HUES64 (cell line): ENCODE results near the gene AGR2.
A peak's percentile ranks its signal among the peaks of the same experiment; 100 is the strongest.
"Not testable (repeated sequence)": the region's sequence is repeated elsewhere in the genome, so short reads cannot be mapped to it uniquely, and the experiment has no call there.

ENCODE experiments used
- H3K27ac ChIP-seq: 2 replicates; pipeline ENCODE4 v1.7.0; 2013; ENCODE audit warnings: low read depth, low read length, inconsistent platforms
- H3K27me3 ChIP-seq: 2 replicates; pipeline ENCODE4 v1.6.1; 2013; ENCODE audit warnings: mild to moderate bottlenecking, low read length; ENCODE audit not compliant: insufficient read depth
- H3K36me3 ChIP-seq: 2 replicates; pipeline ENCODE4 v1.6.1; 2013; ENCODE audit warnings: mild to moderate bottlenecking, low read length; ENCODE audit not compliant: insufficient read depth
- H3K4me1 ChIP-seq: 2 replicates; pipeline ENCODE4 v1.6.1; 2013; ENCODE audit warnings: mild to moderate bottlenecking, low read length, moderate library complexity; ENCODE audit not compliant: insufficient read depth
- H3K4me3 ChIP-seq: 2 replicates; pipeline ENCODE4 v1.5.1; 2013; ENCODE audit warnings: mild to moderate bottlenecking, low read length, moderate library complexity
- H3K9ac ChIP-seq: 2 replicates; pipeline ENCODE4 v1.6.1; 2013; ENCODE audit warnings: mild to moderate bottlenecking, low read depth, low read length
- H3K9me3 ChIP-seq: 2 replicates; pipeline ENCODE4 v1.6.1; 2013; ENCODE audit warnings: low read depth, low read length; ENCODE audit not compliant: insufficient read depth
- WGBS: fragments of 150-250, 120-280 bp; methylation state at CpG from one replicate; pipeline ENCODE4 v1.1.7; 2013; ENCODE audit warnings: missing lambda C conversion rate; 5-methylcytosine and 5-hydroxymethylcytosine counted together

The AGR2 gene

DNA sequence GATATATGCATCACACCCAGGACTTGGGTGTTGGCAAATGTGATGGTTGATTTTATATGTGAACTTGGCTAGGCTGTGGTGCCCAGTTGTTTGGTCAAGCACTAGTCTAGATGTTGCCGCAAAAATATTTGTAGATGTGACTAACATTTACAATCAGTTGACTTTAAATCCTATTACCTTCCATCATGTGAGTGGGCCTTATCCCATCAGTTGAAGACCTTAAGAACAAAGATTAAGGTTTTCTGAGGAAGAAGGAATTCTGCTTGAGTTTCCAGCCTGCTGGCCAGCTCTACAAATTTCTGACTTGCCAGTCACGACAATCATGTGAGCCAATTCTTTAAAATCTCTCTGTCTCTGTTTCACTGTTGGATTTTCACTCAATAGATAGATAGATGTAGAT lies 30.9 kb downstream of the AGR2 start:
- Histone ChIP-seq H3K9me3 (no peaks in the 10 kb centered on the region), H3K27me3 (no peaks in the 10 kb centered on the region), H3K9ac (no peak overlapping the region), H3K27ac (no peak overlapping the region), H3K4me3 (no peak overlapping the region), H3K4me1 (peaks cover 30% of the 10 kb centered on the region), H3K36me3 (no peaks in the 10 kb centered on the region)
- 100% methylated on average over 1 of the region's 2 CpGs for WGBS

DNA sequence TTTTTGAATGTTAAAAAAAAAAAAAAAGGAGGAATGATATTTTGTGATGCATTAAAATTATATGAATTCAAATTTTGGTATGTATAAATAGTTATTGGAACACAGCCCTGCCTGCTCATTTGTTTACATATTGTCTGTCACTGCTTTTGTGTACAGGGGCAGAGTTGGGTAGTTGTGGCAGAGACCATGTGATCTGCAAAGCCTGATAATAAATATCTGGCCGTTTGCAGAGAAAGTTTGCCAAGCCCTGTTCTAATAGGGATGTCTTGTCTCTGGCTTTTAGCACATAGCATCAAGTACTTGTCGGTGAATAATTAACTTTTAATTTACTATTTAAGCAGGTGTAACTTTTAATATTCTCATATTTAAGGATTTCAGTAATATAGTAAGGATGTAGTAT lies 31.5 kb downstream of the AGR2 start:
- WGBS: 76% methylated on average over 1 of the region's 2 CpGs

DNA sequence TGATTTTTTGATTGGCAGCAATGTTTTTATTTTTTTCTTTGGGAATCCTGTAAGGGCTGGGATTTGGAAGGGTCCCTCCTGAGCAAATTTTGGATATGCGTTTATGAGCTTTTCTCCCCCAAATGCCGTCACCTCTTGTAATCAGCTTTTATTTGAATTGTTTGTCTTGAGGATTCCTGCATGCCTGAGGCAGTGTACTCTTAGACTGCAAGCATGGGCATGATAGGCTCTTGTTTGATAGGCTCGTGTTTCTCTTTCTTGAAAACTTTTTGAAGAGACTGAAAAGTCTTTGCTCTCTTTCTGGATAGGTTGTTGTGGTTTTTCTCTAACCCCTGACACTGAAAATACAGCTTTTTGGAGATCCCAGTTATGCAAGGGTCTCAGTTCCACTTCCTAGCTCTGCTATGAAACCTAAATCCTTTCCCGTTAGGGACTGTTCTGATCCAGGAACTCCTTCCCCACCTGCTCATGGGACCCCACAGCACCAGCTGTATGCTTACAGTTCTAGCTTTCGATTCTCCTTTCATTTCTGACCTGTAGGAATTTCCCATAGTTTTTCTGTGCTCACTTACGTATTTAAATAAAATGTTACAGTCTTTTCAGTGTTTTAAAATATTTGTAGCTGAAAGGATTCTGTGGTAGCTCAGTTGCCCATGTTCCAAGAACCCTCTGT lies 34.0 kb downstream of the AGR2 start:
- WGBS: 80% methylated on average over 5 of the region's 6 CpGs

More for the DNA sequence above, 31.5 kb downstream of the AGR2 start:
- Histone ChIP-seq H3K27me3 (no peaks in the 10 kb centered on the region), H3K9ac (no peak overlapping the region), H3K27ac (no peak overlapping the region), H3K4me1 (peaks cover 24% of the 10 kb centered on the region), H3K36me3 (no peaks in the 10 kb centered on the region), H3K9me3 (0 out of 2 replicates have a peak, but pooled peaks cover 3% of the 10 kb centered on the region), H3K4me3 (no peak overlapping the region)

DNA sequence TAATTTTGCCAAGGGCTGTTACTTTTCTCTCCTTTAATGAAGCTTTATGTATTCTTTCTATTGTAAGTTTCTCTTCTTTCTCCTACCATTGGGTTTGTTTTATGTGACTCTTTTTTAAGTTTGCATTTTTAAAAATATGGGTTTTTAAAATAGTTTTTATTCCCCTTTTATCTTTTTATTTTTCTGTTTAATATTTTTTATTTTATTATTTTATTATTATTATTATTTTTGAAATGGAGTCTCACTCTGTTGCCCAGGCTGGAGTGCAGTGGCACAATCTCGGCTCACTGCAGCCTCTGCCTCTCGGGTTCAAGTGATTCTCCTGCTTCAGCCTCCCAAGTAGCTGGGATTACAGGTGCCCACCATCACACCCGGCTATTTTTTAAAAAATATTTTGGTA lies 34.8 kb downstream of the AGR2 start:
- not testable (repeated sequence) for H3K4me1 ChIP-seq, H3K27me3 ChIP-seq, H3K4me3 ChIP-seq, H3K27ac ChIP-seq, H3K9me3 ChIP-seq, H3K36me3 ChIP-seq, H3K9ac ChIP-seq
- WGBS: 98% methylated on average over 3 of the region's 3 CpGs

More for the DNA sequence above, 34.0 kb downstream of the AGR2 start:
- no peaks in the 10 kb centered on the region for H3K27me3 ChIP-seq
- H3K36me3 ChIP-seq: no peaks in the 10 kb centered on the region
- no peak overlapping the region for H3K27ac ChIP-seq
- no peak overlapping the region for H3K9ac ChIP-seq
- H3K4me1 ChIP-seq: peaks cover 13% of the 10 kb centered on the region; the same call in 1 of the 2 replicates
- H3K4me3 ChIP-seq: no peak overlapping the region
- H3K9me3 ChIP-seq: 0 out of 2 replicates have a peak, but pooled peaks cover 3% of the 10 kb centered on the region

DNA sequence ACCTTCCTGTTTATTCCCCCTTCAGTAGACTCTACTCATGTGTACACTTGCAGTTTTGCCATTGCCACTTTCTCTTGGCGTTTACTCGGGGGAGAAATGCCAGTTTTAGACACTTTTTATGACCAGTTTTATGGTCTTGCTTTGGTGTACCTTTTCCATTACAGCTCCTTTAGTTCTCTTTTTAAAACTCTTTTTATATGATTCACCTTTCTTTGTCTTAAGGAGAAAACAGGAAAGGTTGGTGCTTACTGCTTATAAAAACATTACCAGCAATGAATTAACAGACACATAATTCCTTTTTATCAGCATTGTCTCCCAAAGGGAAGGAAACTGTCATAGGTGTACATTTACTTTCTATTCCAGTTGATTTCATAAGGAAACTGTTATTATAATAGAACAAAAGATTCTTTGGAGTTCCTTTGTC lies 39.4 kb downstream of the AGR2 start:
- H3K9ac ChIP-seq: no peak overlapping the region
- H3K27ac ChIP-seq: no peak overlapping the region
- peaks cover under 1% of the 10 kb centered on the region; the same call in 1 of the 2 replicates for H3K4me1 ChIP-seq
- H3K27me3 ChIP-seq: no peaks in the 10 kb centered on the region
- H3K36me3 ChIP-seq: no peaks in the 10 kb centered on the region
- 0 out of 2 replicates have a peak, but pooled peaks cover 3% of the 10 kb centered on the region for H3K9me3 ChIP-seq
- H3K4me3 ChIP-seq: no peak overlapping the region
- 99% methylated on average over 2 of the region's 2 CpGs for WGBS

DNA sequence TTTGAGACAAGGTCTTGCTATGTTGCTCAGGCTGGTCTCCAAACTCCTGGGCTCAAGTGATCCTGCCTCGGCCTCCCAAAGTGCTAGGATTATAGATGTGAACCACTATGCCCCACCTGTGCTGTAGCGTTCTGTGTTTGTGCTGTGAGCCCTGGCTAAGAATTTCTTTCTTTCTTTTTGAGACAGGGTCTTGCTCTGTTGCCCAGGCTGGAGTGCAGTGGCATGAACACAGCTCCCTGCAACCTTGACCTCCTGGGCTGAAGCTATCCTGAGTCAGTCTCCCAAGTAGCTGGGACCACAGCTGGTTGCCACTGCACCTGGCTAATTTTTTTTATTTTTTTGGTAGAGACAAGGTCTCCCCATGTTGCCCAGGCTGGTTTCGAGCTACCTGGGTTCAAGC lies 39.9 kb downstream of the AGR2 start:
- H3K27me3 ChIP-seq: no peaks in the 10 kb centered on the region
- 92% methylated on average over 3 of the region's 3 CpGs for WGBS
- H3K4me1 ChIP-seq: no peaks in the 10 kb centered on the region
- 0 out of 2 replicates have a peak, but pooled peaks cover 3% of the 10 kb centered on the region for H3K9me3 ChIP-seq
- H3K27ac ChIP-seq: no peak overlapping the region
- no peak overlapping the region for H3K9ac ChIP-seq
- no peaks in the 10 kb centered on the region for H3K36me3 ChIP-seq
- H3K4me3 ChIP-seq: no peak overlapping the region

DNA sequence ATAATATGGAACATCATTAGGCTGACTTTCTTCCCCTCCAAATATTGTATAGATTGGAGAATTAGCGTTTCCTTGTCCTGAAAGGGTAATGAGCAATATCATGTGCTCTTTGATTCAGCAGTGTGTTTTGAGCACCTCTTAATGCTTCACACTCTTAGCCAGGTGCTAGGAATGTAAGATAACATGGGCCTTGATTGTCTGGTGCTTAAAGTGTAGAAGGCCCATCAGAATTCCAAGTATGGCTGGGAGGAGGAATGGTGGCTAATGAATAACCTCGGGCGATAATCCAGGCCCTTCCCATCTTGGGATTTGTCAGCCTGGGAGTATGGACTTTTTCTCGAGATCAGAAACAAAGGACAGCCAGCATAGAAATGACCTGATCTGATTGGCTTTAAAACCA lies 42.6 kb downstream of the AGR2 start:
- Histone ChIP-seq H3K27me3 (no peaks in the 10 kb centered on the region), H3K27ac (no peak overlapping the region), H3K9me3 (no peaks in the 10 kb centered on the region), H3K4me1 (no peaks in the 10 kb centered on the region), H3K36me3 (no peaks in the 10 kb centered on the region), H3K9ac (no peak overlapping the region), H3K4me3 (no peak overlapping the region)
- 91% methylated on average over 4 of the region's 4 CpGs for WGBS

DNA sequence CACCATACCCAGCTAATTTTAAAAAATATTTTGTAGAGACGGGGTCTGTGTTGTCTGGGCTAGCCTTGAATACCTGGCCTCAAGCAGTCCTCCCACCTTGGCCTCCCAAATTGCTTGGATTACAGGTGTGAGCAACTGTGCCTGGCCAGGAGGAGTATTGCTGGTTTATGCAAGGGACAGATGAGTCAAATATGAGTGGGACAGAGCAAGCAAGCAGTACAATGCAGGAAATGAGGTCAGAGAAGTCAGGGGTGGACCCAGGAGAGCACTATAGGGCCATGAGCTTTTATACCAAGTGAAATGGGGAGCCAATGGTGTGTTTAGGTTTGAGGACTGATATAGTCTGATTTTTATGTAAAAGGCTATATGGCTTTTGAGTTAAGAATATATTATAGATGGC lies 45.0 kb downstream of the AGR2 start:
- Histone ChIP-seq H3K4me3 (no peak overlapping the region), H3K27ac (no peak overlapping the region), H3K9me3 (no peaks in the 10 kb centered on the region), H3K27me3 (peaks cover 12% of the 10 kb centered on the region), H3K9ac (no peak overlapping the region), H3K4me1 (peaks cover 6% of the 10 kb centered on the region; the same call in 1 of the 2 replicates), H3K36me3 (no peaks in the 10 kb centered on the region)
- 100% methylated on average over 1 of the region's 1 CpG for WGBS

DNA sequence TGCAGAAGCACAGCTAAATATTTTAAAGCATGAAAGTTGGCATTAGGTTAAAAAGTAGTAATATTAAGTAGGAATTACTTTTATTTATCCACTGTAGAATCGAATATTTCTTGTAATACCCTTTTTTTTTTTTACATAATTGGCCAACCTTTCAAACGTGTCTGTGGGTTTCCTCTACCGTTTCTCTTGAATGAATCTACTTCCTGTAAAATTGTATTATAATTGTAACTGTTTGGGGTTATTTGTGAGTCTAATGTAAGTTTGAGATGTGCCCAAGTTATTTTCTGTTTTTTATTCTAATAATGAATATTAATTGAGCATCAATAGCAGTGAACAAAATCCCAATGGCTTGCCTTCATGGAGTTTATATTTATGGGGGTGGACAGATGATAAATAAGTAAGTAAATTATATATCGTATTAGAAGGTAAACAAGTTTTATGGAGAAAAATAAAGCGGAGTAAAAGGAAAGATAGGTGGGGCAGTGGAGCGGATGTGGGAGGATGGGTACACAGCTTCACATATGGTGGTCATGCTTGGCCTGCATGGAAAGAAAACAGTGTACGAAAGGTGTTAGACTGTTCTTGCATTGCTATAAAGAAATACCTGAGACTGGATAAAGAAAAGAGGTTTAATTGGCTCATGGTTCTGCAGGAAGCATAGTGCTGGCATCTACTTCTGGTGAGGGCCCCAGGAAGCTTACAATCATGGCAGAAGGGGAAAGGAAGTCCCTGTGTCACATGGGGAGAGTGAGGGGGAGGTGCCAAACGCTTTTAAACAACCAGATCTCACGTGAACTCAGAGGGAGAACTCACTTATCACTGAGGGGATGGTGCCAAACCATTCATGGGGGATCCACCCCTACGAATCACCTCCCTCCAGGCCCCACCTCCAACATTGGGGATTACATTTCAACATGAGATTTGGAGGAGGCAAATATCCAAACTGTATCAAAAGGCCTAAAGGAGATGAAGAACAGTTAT lies 45.9 kb downstream of the AGR2 start:
- Histone ChIP-seq H3K9me3 (no peaks in the 10 kb centered on the region), H3K9ac (no peak overlapping the region), H3K27me3 (peaks cover 18% of the 10 kb centered on the region), H3K36me3 (no peaks in the 10 kb centered on the region), H3K27ac (no peak overlapping the region), H3K4me3 (no peak overlapping the region), H3K4me1 (peaks cover 9% of the 10 kb centered on the region; the same call in 1 of the 2 replicates)
- WGBS: 91% methylated on average over 9 of the region's 10 CpGs

DNA sequence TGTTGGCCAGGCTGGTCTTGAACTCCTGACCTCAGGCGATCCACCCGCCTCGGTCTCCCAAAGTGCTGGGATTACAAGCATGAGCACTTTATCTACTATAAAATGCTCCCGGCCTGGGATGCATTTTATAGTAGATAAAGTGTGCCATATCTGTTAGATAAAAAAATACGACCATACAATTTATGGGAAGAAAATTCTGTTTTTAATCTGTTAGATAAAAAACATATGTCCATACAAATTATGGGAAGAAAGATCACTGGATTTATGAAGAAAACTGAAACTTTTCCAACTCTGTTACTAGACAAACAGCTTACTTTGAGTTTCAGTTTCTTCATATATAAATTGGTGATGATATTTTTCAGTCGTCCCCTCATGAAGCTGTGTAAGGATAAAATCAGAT lies 46.8 kb downstream of the AGR2 start:
- no peak overlapping the region for H3K27ac ChIP-seq
- H3K27me3 ChIP-seq: peaks cover 18% of the 10 kb centered on the region
- peaks cover 12% of the 10 kb centered on the region; the same call in 1 of the 2 replicates for H3K4me1 ChIP-seq
- 100% methylated on average over 3 of the region's 6 CpGs for WGBS
- no peaks in the 10 kb centered on the region for H3K9me3 ChIP-seq
- no peak overlapping the region for H3K9ac ChIP-seq
- no peaks in the 10 kb centered on the region for H3K36me3 ChIP-seq
- H3K4me3 ChIP-seq: no peak overlapping the region

DNA sequence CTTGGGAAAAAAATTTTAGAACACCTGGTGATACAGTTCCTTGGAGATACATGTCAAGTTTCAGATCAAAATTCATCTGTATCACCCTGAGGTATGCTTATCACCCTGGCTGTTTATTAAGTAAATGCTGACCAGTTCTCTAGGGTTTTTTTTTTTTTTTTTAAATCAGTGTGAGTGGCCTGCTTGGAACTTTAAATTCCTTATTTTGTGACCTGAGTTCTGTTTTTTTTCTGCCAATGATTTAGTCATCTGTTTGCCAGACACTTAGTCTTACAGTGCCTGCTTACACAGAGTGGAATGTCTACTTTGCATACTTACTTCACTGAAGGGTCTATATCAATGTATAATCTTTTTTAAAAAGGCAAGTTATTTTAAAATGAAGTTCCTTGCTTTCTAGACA lies 49.4 kb downstream of the AGR2 start:
- H3K9ac ChIP-seq: no peak overlapping the region
- H3K4me1 ChIP-seq: peaks cover 13% of the 10 kb centered on the region; the same call in 1 of the 2 replicates
- peak overlapping the region; percentile 97 for H3K4me3 ChIP-seq
- no peak overlapping the region for H3K27ac ChIP-seq
- H3K36me3 ChIP-seq: no peaks in the 10 kb centered on the region
- no peaks in the 10 kb centered on the region for H3K9me3 ChIP-seq
- H3K27me3 ChIP-seq: peaks cover 18% of the 10 kb centered on the region
